ENCODE results near the gene COL7A1.
"Not testable (repeated sequence)": the region's sequence is repeated elsewhere in the genome, so short reads cannot be mapped to it uniquely, and the experiment has no call there.

Gene COL7A1

DNA sequence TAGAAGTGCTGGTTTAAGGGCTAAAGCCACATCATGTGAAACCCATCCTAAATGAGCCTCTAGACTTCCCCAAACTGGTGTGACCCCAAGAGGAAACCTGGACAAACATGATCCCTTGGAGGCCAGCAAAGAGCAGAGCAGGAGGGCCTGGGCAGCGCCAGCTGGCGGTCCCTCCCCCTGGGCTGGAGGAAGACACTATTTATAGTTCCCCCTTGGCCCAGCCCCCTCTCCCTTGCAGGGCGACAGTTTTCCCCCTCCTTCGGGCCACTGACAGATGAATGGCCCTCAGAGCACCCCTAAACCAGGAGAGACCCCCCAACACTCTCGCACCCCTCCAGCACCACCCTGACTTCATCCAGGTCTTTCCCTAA lies 34.5 kb downstream of the COL7A1 start:
- no peak for DNase-seq

- DNase-seq = no peak
Measured at GRCh38 chr3:48558493-48559134, 36.5 kb downstream of the COL7A1 start.

- peak; percentile 91 for DNase-seq
Measured at GRCh38 chr3:48556796-48557626, 38.1 kb downstream of the COL7A1 start, which contains the start of gene PFKFB4. PFKFB4 (minus strand) TSS chr3:48556803; CDS start chr3:48556777, 26 bp downstream.

DNA sequence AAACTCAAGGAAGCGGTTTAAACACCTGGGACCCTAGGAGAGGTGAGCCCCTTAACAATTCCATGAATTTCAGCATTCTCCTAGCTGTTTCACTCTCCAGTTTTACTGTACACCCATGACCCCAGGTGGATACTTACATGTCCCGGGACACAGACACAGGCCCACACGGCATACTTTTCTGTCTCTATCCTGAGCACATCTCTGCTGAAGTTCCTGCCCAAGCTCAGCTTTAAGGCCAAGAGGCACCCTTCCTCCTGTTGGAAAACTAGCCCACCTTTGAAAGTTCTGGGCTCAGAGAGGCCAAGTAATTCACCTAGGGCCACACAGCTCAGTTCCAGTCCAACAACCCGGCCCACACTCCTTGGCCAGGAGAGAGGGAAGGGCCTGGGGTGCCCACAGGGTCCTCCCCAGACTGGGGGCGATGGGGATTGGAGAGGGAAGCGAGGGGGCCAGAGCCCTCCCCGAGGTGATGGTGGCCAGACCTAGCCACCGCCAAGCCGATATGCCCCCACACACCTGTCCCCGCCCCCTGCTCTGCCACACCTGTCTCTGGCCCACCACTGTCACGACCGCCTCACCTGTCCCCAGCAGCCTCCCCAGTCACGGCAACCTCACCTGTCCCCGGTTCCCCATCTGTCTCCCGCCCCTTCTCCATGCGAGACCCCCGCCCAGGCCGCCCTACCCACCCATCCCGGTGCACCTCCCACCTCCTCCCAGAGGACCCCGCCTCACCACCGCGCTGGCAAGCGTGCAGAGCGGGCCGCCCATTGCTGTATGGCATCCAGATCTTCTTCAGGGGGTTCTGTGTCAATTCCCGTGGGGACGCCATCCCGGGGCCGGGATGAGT lies 39.0 kb downstream of the COL7A1 start:
- DNase-seq = no peak

- DNase-seq = no peak
Measured at GRCh38 chr3:48555231-48555948, 39.7 kb downstream of the COL7A1 start.

DNA sequence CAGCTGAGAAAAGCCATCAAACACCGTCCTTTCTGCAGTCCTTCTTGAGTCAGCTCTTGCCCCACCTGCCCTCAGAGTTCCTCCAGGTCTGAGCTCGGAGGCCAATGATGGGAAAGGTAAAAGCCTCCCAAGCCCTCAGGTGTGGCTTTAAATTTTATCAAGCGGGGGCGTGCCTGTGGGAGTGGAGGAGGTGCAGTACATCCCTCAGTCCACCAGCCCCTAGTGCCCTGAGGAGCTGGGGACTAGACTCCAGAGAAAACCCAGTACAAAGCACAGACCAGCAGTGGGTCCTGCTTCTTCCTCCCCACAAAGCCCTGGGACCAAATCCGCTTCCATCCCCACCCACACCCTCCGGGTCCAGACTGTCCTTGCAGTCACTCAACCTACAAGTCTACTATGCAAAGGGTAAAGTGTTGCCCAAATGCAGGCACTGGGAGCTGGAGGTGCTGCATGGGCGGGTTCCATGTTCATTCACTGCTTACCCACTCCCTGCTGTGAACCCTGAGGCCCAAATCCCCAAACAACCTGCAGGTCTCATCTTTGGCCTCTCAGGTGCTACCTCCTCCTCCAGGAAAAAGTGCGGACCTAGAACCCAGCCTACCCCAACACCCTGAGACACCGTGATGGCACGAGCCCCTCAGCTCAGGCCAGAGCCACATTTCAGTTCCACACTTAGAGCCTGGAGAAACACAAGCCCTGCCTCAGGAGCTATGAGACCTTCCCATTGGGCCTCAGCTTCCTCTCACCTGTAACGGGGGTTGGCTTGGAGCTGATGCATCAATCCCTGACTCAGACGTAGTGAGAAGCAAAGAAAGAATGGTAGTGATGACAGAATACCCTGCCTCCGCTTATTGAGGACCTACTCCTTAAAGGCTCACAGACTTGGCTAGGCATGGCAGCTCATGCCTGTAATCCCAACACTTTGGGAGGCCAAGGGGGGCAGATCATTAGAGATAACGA lies 41.0 kb downstream of the COL7A1 start:
- DNase-seq = no peak

DNA sequence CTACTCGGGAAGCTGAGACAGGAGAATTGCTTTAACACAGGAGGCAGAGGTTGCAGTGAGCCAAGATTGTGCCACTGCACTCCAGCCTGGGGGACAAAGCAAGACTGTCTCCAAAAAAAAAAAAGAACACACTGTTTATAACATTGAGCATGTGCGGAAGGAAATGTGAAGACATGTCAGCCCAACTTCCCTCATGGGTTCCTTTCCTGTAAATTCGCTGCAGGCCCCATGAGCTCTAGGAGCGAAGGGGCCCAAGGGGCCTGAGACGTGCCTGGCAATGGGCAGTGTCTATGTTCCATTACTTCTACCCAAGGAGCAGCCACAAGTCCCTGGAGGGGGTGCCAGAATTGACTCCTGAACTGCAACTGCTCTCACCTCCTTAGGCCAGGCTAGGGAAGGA lies 41.8 kb downstream of the COL7A1 start:
- no peak for DNase-seq

- peak; percentile 53 for DNase-seq
Measured at GRCh38 chr3:48552111-48552951, 42.8 kb downstream of the COL7A1 start.

- DNase-seq = not testable (repeated sequence)
Measured at GRCh38 chr3:48551651-48552050, 43.5 kb downstream of the COL7A1 start.

- DNase-seq = no peak
Measured at GRCh38 chr3:48548729-48549705, 46.1 kb downstream of the COL7A1 start.

DNA sequence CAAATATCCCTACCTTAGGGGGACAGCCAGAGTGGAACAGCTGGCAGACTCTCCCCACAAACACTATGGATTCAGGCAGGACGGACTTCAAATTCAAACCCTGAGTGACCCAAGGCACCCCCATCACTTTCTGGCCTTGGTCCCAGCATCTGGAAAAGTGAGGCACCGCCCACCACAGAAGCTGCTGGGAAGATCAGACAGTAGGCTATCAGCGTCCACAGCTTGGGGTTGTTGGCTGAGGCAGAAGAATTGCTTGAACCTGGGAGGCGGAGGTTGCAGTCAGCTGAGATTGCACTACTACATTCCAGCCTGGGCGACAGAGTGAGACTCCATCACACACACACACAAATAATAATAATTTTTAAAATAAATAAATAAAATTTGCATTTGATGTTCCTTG lies 47.0 kb downstream of the COL7A1 start:
- no peak for DNase-seq

DNA sequence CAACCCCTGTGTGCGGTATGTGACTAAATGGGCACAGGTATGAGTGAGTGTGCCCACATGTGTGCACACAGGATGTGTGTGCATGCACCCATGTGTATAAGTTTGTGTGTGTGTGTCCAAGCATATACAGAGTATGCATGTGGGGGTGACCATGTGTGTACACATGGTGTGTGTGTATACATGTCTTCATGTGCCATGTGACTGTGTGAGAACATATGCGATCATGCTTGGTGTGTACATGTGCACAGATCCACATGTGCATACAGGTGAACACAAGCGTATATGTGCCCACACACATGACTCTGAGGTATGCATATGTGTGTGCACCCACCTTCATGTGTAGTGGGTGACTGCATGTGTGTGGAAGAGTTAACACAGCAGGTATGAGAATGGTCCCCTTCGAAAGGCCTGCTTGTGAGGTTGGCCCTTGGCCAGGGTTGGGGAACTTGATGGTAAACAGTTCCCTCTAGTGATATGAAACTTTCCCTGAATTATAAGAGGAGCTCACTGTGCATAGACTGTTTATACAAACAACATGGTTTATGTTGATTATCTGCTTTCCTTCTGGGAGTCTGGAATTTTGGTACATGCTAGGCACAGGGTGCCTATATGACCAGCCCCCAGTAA lies 48.8 kb downstream of the COL7A1 start:
- no peak for DNase-seq

DNA sequence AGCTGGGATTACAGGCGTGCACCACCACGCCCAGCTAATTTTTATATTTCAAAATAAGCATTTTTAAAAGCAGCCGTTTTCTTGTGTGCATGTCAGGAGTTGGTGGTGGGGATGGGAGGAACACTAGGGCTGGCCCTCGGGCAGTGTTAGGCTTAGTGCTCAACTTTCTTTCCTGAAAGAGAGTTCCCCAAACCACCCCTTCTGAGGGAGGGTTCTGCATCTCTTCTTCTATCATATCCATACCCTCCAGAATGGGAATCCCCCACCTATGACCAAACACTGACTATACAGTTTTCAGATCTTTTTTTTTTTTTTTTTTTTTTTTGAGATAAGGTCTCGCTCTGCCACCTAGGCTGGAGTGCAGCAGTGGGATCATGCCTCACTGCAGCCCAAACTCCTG lies 51.0 kb downstream of the COL7A1 start:
- no peak for DNase-seq

DNA sequence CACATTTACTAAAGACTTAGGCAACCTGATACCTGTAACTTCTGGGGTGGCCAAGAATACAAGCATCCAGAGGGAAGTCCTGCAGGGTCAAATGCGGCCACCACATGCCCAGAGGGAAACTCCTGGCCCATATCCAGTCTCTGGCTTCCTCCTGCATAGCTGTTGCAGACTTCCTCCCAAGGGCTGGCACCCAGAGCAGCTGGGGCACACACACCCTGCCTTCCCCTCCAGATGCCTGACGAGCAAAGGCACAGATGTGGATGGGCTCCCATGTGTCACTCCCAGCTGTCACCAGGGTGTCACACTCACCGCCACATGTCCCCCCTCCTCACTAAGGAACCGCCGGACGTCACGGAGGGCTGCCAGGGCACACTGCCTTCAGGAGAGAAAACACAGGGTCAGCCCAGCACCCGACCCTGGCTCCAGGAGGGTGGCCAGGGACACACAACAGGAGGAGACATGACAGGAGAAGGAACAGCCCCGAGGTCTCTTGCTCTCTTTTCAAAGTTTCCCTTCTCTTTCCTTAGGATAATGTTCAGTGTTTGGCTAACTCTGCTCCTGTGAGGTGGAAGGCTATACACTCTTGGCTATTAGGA lies 51.8 kb downstream of the COL7A1 start:
- DNase-seq = no peak

- no peak for DNase-seq
Measured at GRCh38 chr3:48538451-48538850, 56.7 kb downstream of the COL7A1 start.

- no peak for DNase-seq
Measured at GRCh38 chr3:48536785-48537184, 58.3 kb downstream of the COL7A1 start.

- DNase-seq = no peak
Measured at GRCh38 chr3:48536116-48536515, 59.0 kb downstream of the COL7A1 start.

DNA sequence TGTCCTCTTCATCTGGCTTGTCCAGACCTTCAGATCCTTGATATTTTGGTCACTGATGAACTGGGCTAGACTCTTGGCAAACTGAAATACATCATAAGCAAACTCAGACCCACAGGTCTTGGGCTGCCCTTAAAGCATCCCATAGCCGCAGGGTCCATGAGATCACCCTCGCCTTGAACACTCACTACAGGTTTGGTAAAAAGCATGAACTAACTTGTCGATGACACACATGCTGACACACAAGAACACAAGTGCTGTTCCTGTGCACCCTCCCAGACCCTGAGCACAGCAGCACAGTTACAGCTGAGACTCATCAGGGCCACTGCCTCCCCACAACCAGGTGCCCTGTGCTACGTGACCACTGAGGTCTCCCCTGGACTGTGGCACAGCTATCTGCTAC lies 59.6 kb downstream of the COL7A1 start:
- DNase-seq = no peak

DNA sequence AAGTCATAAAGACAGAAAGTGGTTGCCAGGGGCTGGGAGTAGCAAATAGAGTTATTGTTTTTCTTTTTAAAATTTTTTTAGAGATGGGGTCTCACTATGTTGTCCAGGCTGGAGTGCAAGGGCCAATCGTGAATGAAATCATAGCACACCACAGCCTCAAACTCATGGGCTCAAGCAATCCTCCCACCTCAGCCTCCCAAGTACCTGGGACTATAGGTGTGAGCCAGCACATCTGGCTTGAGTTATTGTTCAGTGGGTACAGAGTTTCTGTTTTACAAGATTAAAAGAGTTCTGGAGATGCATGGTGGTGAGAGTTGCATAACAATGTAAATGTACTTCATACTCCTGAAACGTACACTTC lies 62.2 kb downstream of the COL7A1 start:
- no peak for DNase-seq

Data from NCI-H510A (cell line).